Stimulated activated naive CD8-positive, alpha-beta T cell treated with anti-CD3 and anti-CD28 coated beads, Interleukin-15, amount 100 ng/mL, for 72 hours (primary cell): ENCODE measurements around the gene EHF.
A peak's percentile ranks its signal among the peaks of the same experiment; 100 is the strongest.

ENCODE experiments used
- ATAC-seq: fragments of 150-1000 bp; cut with Tn5 transposase; 2 replicates; pipeline ENCODE4 v1.10.0; 2021; ENCODE audit warnings: mild to moderate bottlenecking, moderate library complexity
- DNase-seq, 2 donors: peaks; one replicate each; pipeline ENCODE4 v3.0.0; 2021 to 2022
- H3K27ac Mint-ChIP-seq, 2 donors: one replicate each; pipeline ENCODE4 v1.8.0; 2022; ENCODE audit warnings: mild to moderate bottlenecking in 2 of 2, mixed read lengths in 2 of 2, moderate library complexity in 2 of 2
- H3K27me3 Mint-ChIP-seq: one replicate; pipeline ENCODE4 v1.8.0; 2022; ENCODE audit warnings: mixed read lengths
- H3K4me1 Mint-ChIP-seq: one replicate; pipeline ENCODE4 v1.8.0; 2022; ENCODE audit warnings: mild to moderate bottlenecking, mixed read lengths
- H3K4me3 Mint-ChIP-seq, 2 donors: one replicate each; pipeline ENCODE4 v1.8.0; 2022; ENCODE audit warnings: mild to moderate bottlenecking in 2 of 2, mixed read lengths in 2 of 2, moderate library complexity in 1 of 2
- H3K9me3 Mint-ChIP-seq, 2 donors: one replicate each; pipeline ENCODE4 v1.8.0; 2022; ENCODE audit warnings: mixed read lengths in 2 of 2

The EHF gene

DNA sequence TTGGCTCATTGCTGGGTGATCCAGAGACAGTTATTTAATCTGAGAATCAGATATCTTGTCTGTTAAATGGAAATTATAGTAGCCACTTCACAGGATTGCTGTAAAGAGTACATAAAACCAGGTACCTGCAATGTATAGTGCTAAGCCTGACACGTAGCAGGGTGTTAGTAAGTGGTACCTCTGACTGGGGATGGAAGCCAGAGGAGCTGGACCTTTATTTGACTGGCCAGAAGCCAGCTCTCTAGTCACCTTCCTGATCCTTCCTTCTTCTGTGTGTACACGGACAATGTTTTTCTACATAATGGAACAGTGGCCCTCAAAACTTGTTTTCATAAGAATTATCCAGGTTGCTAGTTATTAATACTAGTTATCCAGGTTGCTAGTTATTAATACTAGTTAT lies 25.5 kb upstream of the EHF start:
- no peak for DNase-seq
- peaks cover 12% of the 10 kb centered on the region for H3K4me1 Mint-ChIP-seq
- H3K27me3 Mint-ChIP-seq = peaks cover 37% of the 10 kb centered on the region

DNA sequence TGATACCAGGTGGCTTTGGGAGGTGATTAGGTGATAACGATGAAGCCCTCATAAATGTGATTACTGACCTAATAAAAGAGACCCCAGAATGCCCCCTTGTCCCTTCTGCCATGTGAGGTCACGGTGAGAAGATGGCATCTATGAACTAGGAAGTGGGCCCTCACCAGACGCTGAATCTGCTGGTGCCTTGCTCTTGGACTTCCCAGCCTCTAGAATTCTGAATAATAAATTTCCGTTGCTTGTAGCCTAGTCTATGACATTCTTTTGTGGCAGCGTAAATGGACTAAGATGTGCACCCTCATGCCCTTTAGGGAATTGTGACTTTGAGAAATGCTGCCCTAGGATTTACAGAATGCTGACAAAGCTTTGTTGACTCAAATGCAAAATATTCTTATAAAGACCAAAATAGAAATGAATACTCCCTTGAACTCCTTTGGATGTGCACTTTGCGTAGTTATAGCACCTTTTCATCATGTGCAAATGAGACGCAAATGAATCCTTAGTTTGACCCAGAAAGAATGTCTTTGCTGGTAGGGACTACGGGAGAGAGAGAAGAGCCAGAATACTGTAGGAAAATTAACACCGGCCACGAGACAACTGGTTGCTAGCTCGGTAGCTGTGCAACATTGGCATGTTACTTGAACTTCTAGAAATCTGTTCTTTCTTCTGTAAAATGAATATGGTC lies 24.8 kb upstream of the EHF start:
- H3K4me1 Mint-ChIP-seq = peaks cover 17% of the 10 kb centered on the region
- no peak for DNase-seq
- peak overlapping the region in 1 of 2 donors; percentile 13 for H3K27ac Mint-ChIP-seq
- H3K27me3 Mint-ChIP-seq = peaks cover 37% of the 10 kb centered on the region
- peaks cover 13 to 16% of the 10 kb centered on the region in 2 donors for H3K9me3 Mint-ChIP-seq
- no peak overlapping the region for H3K4me3 Mint-ChIP-seq
- ATAC-seq = no peak

More for the DNA sequence above, 25.5 kb upstream of the EHF start:
- ATAC-seq = no peak
- Mint-ChIP-seq H3K4me3 (no peak overlapping the region), H3K9me3 (peaks cover 13 to 16% of the 10 kb centered on the region in 2 donors), H3K27ac (no peak overlapping the region)

- Mint-ChIP-seq H3K4me1 (peaks cover 17% of the 10 kb centered on the region), H3K9me3 (no peaks in the 10 kb centered on the region), H3K27ac (no peak overlapping the region), H3K27me3 (peaks cover 33% of the 10 kb centered on the region), H3K4me3 (peak overlapping the region in 1 of 2 donors; percentile 2)
- DNase-seq = no peak
- peak; percentile 40 for ATAC-seq
Observed at GRCh38 chr11:34599406-34599945, 21.4 kb upstream of the EHF start.

GRCh38 chr11:34600339-34601084 lies 20.4 kb upstream of the EHF start:
- H3K4me1 Mint-ChIP-seq = peaks cover 17% of the 10 kb centered on the region
- no peaks in the 10 kb centered on the region for H3K9me3 Mint-ChIP-seq
- no peak overlapping the region for H3K27ac Mint-ChIP-seq
- no peak overlapping the region for H3K4me3 Mint-ChIP-seq
- H3K27me3 Mint-ChIP-seq = peaks cover 33% of the 10 kb centered on the region
- ATAC-seq = no peak
- no peak for DNase-seq

GRCh38 chr11:34601085-34601444 lies 19.8 kb upstream of the EHF start:
- no peak overlapping the region for H3K27ac Mint-ChIP-seq
- ATAC-seq (no peak), DNase-seq (no peak)
- H3K4me3 Mint-ChIP-seq = no peak overlapping the region
- H3K4me1 Mint-ChIP-seq = peaks cover 17% of the 10 kb centered on the region
- H3K27me3 Mint-ChIP-seq = peaks cover 29% of the 10 kb centered on the region
- H3K9me3 Mint-ChIP-seq = no peaks in the 10 kb centered on the region

GRCh38 chr11:34601609-34602008 lies 19.3 kb upstream of the EHF start:
- H3K27ac Mint-ChIP-seq = no peak overlapping the region
- no peaks in the 10 kb centered on the region for H3K9me3 Mint-ChIP-seq
- peaks cover 17% of the 10 kb centered on the region for H3K4me1 Mint-ChIP-seq
- ATAC-seq (no peak), DNase-seq (no peak)
- peaks cover 24% of the 10 kb centered on the region for H3K27me3 Mint-ChIP-seq
- no peak overlapping the region for H3K4me3 Mint-ChIP-seq

DNA sequence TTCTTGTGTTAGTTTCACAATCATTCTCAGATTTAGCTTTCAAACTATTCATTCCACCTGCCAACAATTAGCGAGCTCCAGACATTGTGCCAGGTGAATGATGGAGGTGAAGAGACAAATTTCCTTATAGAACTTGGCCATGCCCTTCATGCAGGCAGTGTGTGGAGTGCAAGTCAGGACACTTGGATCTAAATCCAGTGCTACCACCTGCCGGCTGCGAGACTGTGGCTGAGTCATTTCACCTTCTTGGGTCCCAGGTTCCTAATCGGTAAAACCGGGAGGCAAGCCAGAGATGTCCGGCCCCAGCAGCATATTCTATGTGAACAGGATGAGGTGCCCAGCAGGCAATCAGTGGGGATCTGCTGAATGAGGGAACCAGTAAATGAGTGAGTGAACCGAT lies 18.6 kb upstream of the EHF start:
- Mint-ChIP-seq H3K4me3 (no peak overlapping the region), H3K27me3 (peaks cover 20% of the 10 kb centered on the region), H3K4me1 (peaks cover 17% of the 10 kb centered on the region), H3K9me3 (no peaks in the 10 kb centered on the region), H3K27ac (no peak overlapping the region)
- ATAC-seq = no peak
- DNase-seq = no peak

DNA sequence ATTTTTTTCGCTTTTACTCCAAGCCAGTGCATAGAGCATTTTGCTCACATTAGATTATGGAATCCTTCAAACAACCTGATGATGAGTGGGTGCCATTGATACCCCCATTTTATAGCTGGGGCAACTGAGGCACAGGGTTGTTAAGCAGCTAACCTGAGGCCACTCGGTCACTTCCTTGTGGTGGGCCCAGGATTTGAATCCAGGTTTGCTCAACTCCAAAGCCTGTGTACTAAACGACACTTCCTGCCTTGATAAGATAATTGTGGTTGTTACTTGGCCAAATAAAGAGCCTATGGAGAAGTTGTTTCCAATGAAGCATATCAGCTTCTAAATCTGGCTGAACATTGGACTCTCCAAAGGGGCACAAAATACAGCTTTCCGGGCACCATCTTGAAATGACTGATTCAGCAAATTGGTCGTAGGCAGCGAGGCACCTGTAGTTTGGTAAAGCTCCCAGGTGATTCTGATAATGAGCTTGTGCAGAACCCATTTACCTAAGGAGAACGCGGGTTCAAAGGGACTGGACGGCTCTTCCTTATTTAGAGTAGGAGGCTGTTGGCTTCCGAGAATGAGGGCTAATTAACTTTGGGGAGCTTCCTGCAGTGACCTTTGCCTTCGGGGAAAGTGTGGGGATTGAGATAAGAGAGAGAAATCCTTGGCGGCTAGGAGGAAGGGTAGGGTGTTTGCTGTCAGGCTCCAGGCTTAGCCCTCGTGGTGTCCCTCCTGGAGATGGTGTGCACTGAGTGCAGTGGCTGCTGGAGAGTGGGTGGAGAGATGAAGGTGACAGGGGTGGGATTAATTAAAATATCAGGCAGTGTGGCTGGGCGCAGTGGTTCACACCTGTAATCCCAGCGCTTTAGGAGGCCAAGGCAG lies 17.5 kb upstream of the EHF start:
- no peaks in the 10 kb centered on the region for H3K9me3 Mint-ChIP-seq
- no peak overlapping the region for H3K4me3 Mint-ChIP-seq
- peaks cover 17% of the 10 kb centered on the region for H3K4me1 Mint-ChIP-seq
- peaks cover 20% of the 10 kb centered on the region for H3K27me3 Mint-ChIP-seq
- H3K27ac Mint-ChIP-seq = no peak overlapping the region
- DNase-seq (no peak), ATAC-seq (no peak)

- Mint-ChIP-seq H3K4me3 (no peak overlapping the region), H3K4me1 (peaks cover 17% of the 10 kb centered on the region), H3K27ac (no peak overlapping the region), H3K9me3 (no peaks in the 10 kb centered on the region), H3K27me3 (peaks cover 20% of the 10 kb centered on the region)
- DNase-seq (no peak), ATAC-seq (no peak)
Observed at GRCh38 chr11:34604145-34604544, 16.7 kb upstream of the EHF start.

DNA sequence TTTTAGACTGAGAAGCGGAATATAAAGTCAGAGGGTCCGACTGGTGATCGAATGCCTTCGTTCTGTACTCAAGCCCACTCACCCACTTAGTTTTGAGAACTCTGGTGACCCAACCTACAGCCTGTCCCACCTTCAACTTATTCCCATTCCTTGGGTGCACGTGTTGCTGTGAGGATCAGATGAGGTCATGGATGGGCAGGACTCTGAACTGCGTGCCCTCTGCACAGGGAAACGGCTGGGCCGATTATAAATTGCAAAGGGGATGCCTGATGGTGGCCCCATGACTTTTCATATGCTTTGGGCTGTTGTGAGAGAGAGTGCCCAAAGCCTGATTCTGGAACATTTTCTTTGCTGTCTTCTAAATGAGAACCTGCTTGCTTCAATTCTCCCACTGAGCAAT lies 16.0 kb upstream of the EHF start:
- H3K4me1 Mint-ChIP-seq = peaks cover 9% of the 10 kb centered on the region
- H3K9me3 Mint-ChIP-seq = no peaks in the 10 kb centered on the region
- ATAC-seq = no peak

GRCh38 chr11:34605481-34606325 lies 15.2 kb upstream of the EHF start:
- DNase-seq (no peak), ATAC-seq (no peak)
- Mint-ChIP-seq H3K27me3 (peaks cover 20% of the 10 kb centered on the region), H3K4me1 (peaks cover 1% of the 10 kb centered on the region), H3K4me3 (no peak overlapping the region), H3K27ac (no peak overlapping the region), H3K9me3 (no peaks in the 10 kb centered on the region)

More for the DNA sequence above, 16.0 kb upstream of the EHF start:
- Mint-ChIP-seq H3K27ac (no peak overlapping the region), H3K27me3 (peaks cover 20% of the 10 kb centered on the region), H3K4me3 (no peak overlapping the region)
- no peak for DNase-seq

DNA sequence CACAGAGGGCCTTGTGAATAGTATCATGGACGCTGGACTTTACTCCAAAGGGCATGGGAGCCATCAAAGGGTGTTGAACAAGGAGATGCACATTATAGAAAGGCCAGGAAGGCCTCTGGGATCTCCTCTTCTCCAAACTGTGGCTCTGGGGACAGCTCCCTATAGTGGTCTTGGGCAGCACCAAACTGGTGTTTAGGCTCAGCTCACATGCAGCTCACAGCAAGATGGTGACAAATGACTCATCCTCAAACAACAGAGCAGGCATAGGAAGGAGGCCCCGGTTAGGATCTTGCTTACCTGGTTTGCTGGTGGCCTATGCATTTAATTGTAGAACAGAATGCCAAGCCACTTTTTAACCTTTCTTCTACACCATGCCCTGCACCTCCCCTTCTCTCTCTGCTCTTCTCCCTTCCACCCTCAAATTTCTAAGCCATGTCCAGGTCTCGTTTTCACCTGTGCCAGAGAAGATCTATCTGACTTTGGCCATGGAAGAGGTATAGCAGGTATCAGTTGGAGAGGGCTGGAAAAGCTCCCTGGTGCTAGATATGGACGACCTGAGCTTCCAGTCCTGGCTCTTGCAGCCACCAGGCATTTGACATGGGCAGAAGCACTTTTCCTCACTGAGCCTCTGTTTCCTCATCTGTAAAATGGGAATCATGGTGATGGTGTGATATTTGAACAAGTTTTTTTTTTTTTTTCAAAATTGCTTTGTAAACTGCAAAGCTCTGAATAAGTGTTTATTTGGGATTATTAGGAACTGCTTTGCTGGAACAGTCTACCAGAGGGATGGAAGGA lies 14.4 kb upstream of the EHF start:
- Mint-ChIP-seq H3K27ac (no peak overlapping the region), H3K9me3 (no peaks in the 10 kb centered on the region), H3K4me1 (no peaks in the 10 kb centered on the region), H3K4me3 (no peak overlapping the region), H3K27me3 (peaks cover 26% of the 10 kb centered on the region)
- DNase-seq = no peak
- ATAC-seq = no peak

- peaks cover 29% of the 10 kb centered on the region for H3K27me3 Mint-ChIP-seq
Observed at GRCh38 chr11:34609187-34609751, 11.6 kb upstream of the EHF start.

DNA sequence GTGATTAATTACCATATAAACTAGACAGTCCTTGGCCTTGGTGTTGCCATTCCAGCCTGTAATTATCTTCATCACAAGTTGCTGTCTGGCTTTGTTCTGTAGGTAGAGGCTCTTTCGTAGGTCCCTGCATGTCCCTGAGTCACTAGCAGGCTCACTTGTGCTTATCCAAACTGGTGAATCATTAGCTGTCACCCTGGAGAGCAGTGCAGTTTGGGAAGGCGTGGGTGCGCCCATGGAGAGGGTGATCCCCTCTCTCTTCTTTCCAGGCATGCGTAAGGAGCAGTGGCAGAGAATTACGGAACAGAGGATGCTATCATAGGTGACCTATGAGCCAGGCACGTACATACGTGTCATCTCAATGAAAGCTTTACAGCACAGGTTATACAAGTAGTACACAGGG lies 11.0 kb upstream of the EHF start:
- Mint-ChIP-seq H3K27ac (no peak overlapping the region), H3K4me1 (peaks cover 16% of the 10 kb centered on the region), H3K4me3 (no peak overlapping the region), H3K27me3 (peaks cover 29% of the 10 kb centered on the region), H3K9me3 (no peaks in the 10 kb centered on the region)
- DNase-seq = no peak
- ATAC-seq = no peak

More at GRCh38 chr11:34609187-34609751, 11.6 kb upstream of the EHF start:
- H3K27ac Mint-ChIP-seq = no peak overlapping the region
- DNase-seq (no peak), ATAC-seq (no peak)
- H3K9me3 Mint-ChIP-seq = no peaks in the 10 kb centered on the region
- no peak overlapping the region for H3K4me3 Mint-ChIP-seq
- H3K4me1 Mint-ChIP-seq = peaks cover 10% of the 10 kb centered on the region
